HCT116 (cell line): ENCODE measurements around the gene RFX3. TPM values are rescaled to one million over a fixed set of nuclear protein-coding genes. Genes with fewer than 3 reads are reported as not detected.

Experiments used
- ATAC-seq: fragments of 200-7000 bp; cut with Tn5 transposase; 2 replicates; pipeline ENCODE4 v1.9.1; 2020; ENCODE audit warnings: mild to moderate bottlenecking, moderate library complexity
- BruUV-seq: library from RNA; stranded (reverse); fragments of 400-500 nt; replicated peaks from 2 replicates; lab custom pipeline; 2021; lab: Mats Ljungman, UMichigan
- CTCF ChIA-PET: fragments of 300-600 bp; sonication (Branson Sonifier 250); formaldehyde crosslinking; loops from one replicate; lab custom pipeline; 2021; ENCODE audit warnings: antibody characterized with exemption; lab: Charles Lee
- POLR2A ChIA-PET: fragments of 300-600, 350-600 bp; sonication (Branson Sonifier 250); formaldehyde crosslinking; loops from one replicate; lab custom pipeline; 2021; ENCODE audit warnings: antibody characterized with exemption; lab: Charles Lee
- RAD21 ChIA-PET, 2 experiments: fragments of 300-600 bp; sonication (Branson Sonifier 250); formaldehyde crosslinking; loops; one replicate each; lab custom pipeline; 2023; ENCODE audit warnings: low total read pairs in 2 of 2; ENCODE audit not compliant: uncharacterized antibody in 2 of 2, unreplicated experiment in 2 of 2, low non-redundant PET in 1 of 2; lab: Charles Lee
- DNase-seq: peaks from one replicate; pipeline ENCODE4 v3.0.0-alpha.2; 2010; ENCODE audit warnings: low read depth, low spot score
- H2AFZ ChIP-seq: fragments of 200-600 bp; shearing (Covaris generic), sonication (generic); 2 replicates; pipeline ENCODE4 v1.6.1; 2017; ENCODE audit warnings: low read depth, mixed run types, mixed read lengths, antibody characterized with exemption, low read length; ENCODE audit not compliant: poor library complexity, severe bottlenecking
- H3K27ac ChIP-seq: 2 replicates; pipeline ENCODE4 v1.5.1; 2012; ENCODE audit warnings: low read depth, low read length
- H3K27me3 ChIP-seq: fragments of 200-600 bp; sonication (generic); 2 replicates; pipeline ENCODE4 v1.6.1; 2016; ENCODE audit warnings: mixed run types, low read length, mixed read lengths; ENCODE audit not compliant: insufficient read depth
- H3K36me3 ChIP-seq, 2 experiments: fragments of 200-500 bp in 1 of 2; fragments of 200-600 bp in 1 of 2; sonication (Bioruptor generic) in 1 of 2; sonication (generic) in 1 of 2; 2 replicates each; pipeline versions ENCODE4 v1.5.1 to v1.6.1; 2014 to 2016; ENCODE audit warnings: low read length in 2 of 2, inconsistent platforms in 1 of 2, mixed read lengths in 1 of 2, mixed run types in 1 of 2; ENCODE audit not compliant: insufficient read depth in 2 of 2, control insufficient read depth in 1 of 2
- H3K4me1 ChIP-seq, 2 experiments: fragments of 200-600 bp in 1 of 2; sonication (generic) in 1 of 2; 2 replicates each; pipeline versions ENCODE4 v1.5.1 to v1.6.1; 2012 to 2017; ENCODE audit warnings: low read length in 2 of 2, inconsistent platforms in 1 of 2, mild to moderate bottlenecking in 1 of 2, mixed read lengths in 1 of 2, mixed run types in 1 of 2, moderate library complexity in 1 of 2; ENCODE audit not compliant: insufficient read depth in 2 of 2, control insufficient read depth in 1 of 2
- H3K4me2 ChIP-seq: fragments of 200-600 bp; sonication (generic); 2 replicates; pipeline ENCODE4 v1.6.1; 2017; ENCODE audit warnings: mixed run types, low read length, mixed read lengths
- H3K4me3 ChIP-seq, 2 experiments: fragments of 200-600 bp in 1 of 2; sonication (generic) in 1 of 2; replicated peaks in 1 of 2; 2 replicates each; pipeline ENCODE4 v1.5.1; 2011 to 2016; ENCODE audit warnings: low read length in 2 of 2, control low read depth in 1 of 2, low read depth in 1 of 2, mild to moderate bottlenecking in 1 of 2, mixed read lengths in 1 of 2, mixed run types in 1 of 2
- H3K79me2 ChIP-seq: fragments of 200-600 bp; sonication (generic); 2 replicates; pipeline ENCODE4 v1.6.1; 2017; ENCODE audit warnings: mild to moderate bottlenecking, mixed run types, low read length, moderate library complexity, mixed read lengths; ENCODE audit not compliant: insufficient read depth
- H3K9ac ChIP-seq: fragments of 200-600 bp; sonication (generic); 2 replicates; pipeline ENCODE4 v1.6.1; 2016; ENCODE audit warnings: low read length, mixed read lengths
- H3K9me2 ChIP-seq: fragments of 200-600 bp; sonication (generic), shearing (Covaris generic); 2 replicates; pipeline ENCODE4 v1.6.1; 2017; ENCODE audit warnings: mixed run types, mild to moderate bottlenecking, moderate library complexity; ENCODE audit not compliant: insufficient read depth
- H3K9me3 ChIP-seq, 2 experiments: fragments of 200-500 bp in 1 of 2; fragments of 200-600 bp in 1 of 2; sonication (Bioruptor generic) in 1 of 2; sonication (generic) in 1 of 2; 2 replicates each; pipeline ENCODE4 v1.6.1; 2014 to 2017; ENCODE audit warnings: low read length in 2 of 2, mixed read lengths in 2 of 2, inconsistent platforms in 1 of 2, low read depth in 1 of 2, mild to moderate bottlenecking in 1 of 2, mixed run types in 1 of 2, moderate library complexity in 1 of 2; ENCODE audit not compliant: control insufficient read depth in 1 of 2, insufficient read depth in 1 of 2
- H4K20me1 ChIP-seq: fragments of 200-600 bp; sonication (generic), shearing (Covaris generic); 2 replicates; pipeline ENCODE4 v1.6.1; 2017; ENCODE audit warnings: mixed run types, mild to moderate bottlenecking, moderate library complexity; ENCODE audit not compliant: insufficient read depth
- EGR1 ChIP-seq: IDR thresholded peaks from 2 replicates; pipeline ENCODE4 v1.6.1; 2012; ENCODE audit warnings: low read depth
- EZH2phosphoT487 ChIP-seq: fragments of 200-600 bp; IDR thresholded peaks from 2 replicates; pipeline ENCODE4 v1.6.1; 2018; ENCODE audit warnings: antibody characterized with exemption, borderline replicate concordance
- FOSL1 ChIP-seq: IDR thresholded peaks from 2 replicates; pipeline ENCODE4 v1.6.1; 2012; ENCODE audit warnings: low read depth
- JUND ChIP-seq: IDR thresholded peaks from 2 replicates; pipeline ENCODE4 v1.6.1; 2012
- RAD21 ChIP-seq: IDR thresholded peaks from 2 replicates; pipeline ENCODE4 v1.6.1; 2012; ENCODE audit warnings: low read depth, mild to moderate bottlenecking
- SIN3A ChIP-seq: IDR thresholded peaks from 2 replicates; pipeline ENCODE4 v1.6.1; 2012; ENCODE audit warnings: low read depth
- SP1 ChIP-seq: IDR thresholded peaks from 2 replicates; pipeline ENCODE4 v1.6.1; 2012; ENCODE audit warnings: low read depth
- YY1 ChIP-seq: IDR thresholded peaks from 2 replicates; pipeline ENCODE4 v1.6.1; 2011; ENCODE audit warnings: low read length, low read depth, moderate library complexity, mild to moderate bottlenecking; ENCODE audit not compliant: insufficient replicate concordance; ENCODE audit errors: extremely low read depth
- ZFX ChIP-seq: fragments of 450-650 bp; IDR thresholded peaks from 2 replicates; pipeline ENCODE4 v1.6.1; 2017
- ZNF274 ChIP-seq: fragments of 200-500 bp; sonication (Bioruptor generic); IDR thresholded peaks from 2 replicates; pipeline ENCODE4 v1.6.1; 2014; ENCODE audit warnings: mild to moderate bottlenecking, low read depth, low read length, inconsistent platforms
- intact Hi-C: fragments of 100-400 bp; cut with micrococcal nuclease; formaldehyde crosslinking; loops from 2 replicates; pipeline ENCODE4 v1.10.0; 2022
- total RNA-seq: library from RNA; stranded (reverse); gene quantifications from one replicate; pipeline ENCODE4 v1.2.1, GENCODE V29; 2021; ENCODE audit not compliant: unreplicated experiment
- TF ChIP-seq, protein P1 (sequence below): IDR thresholded peaks from 2 replicates; pipeline ENCODE4 v1.6.1; 2012
- TF ChIP-seq, protein P2 (sequence below): IDR thresholded peaks from 2 replicates; pipeline ENCODE4 v1.6.1; 2012; ENCODE audit warnings: low read depth
- TF ChIP-seq, protein P3 (sequence below), 3 experiments: fragments of 200-600 bp in 1 of 3; sonication (generic) in 1 of 3; IDR thresholded peaks in 2 of 3; conservative IDR thresholded peaks in 1 of 3; 2 replicates each; pipeline ENCODE4 v1.5.1; 2012 to 2017; ENCODE audit warnings: low read depth in 2 of 3, low read length in 2 of 3, antibody characterized with exemption in 1 of 3, borderline replicate concordance in 1 of 3, control low read depth in 1 of 3, mild to moderate bottlenecking in 1 of 3, mixed read lengths in 1 of 3, mixed run types in 1 of 3, moderate library complexity in 1 of 3; ENCODE audit not compliant: insufficient read depth in 1 of 3

The RFX3 gene
- total RNA-seq, 1 experiment from 2014 or later, result 11.8 TPM

DNA sequence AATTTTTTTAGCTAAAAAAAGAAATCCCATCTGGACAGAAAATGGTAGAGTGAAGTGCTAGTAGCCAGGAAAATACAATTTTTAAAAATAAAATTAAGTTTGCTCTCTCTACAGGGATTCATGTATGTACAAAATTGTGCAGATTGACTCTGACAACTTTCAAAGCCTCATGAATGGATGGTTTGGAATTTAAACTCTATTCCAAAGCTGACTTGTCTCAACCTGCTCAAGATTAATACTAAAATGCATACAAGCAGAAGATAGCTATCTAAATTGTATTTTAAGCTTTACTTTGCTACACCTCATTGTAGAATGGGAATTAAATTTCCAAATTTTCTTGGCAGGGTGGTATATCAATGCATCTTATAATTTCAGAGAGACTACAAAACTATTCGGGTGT, 257.6 kb downstream of the RFX3 start:
- Histone ChIP-seq H3K4me1 (no peaks in the 10 kb centered on the region), H3K27me3 (no peaks in the 10 kb centered on the region), H3K27ac (no peak overlapping the region), H2AFZ (no peak overlapping the region), H3K36me3 (no peaks in the 10 kb centered on the region), H3K9ac (no peak overlapping the region), H3K79me2 (no peaks in the 10 kb centered on the region), H3K4me3 (no peak overlapping the region), H4K20me1 (no peaks in the 10 kb centered on the region), H3K9me2 (no peaks in the 10 kb centered on the region), H3K4me2 (no peak overlapping the region), H3K9me3 (no peaks in the 10 kb centered on the region)
- no TSS peak for BruUV-seq
- no peak for TF ChIP-seq RAD21
- no peak for TF ChIP-seq YY1
- TF ChIP-seq, protein P1, sequence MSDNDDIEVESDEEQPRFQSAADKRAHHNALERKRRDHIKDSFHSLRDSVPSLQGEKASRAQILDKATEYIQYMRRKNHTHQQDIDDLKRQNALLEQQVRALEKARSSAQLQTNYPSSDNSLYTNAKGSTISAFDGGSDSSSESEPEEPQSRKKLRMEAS, result no peak
- no peak for TF ChIP-seq FOSL1
- no peak for TF ChIP-seq EGR1
- TF ChIP-seq EZH2phosphoT487, result no peak
- TF ChIP-seq, protein P2, sequence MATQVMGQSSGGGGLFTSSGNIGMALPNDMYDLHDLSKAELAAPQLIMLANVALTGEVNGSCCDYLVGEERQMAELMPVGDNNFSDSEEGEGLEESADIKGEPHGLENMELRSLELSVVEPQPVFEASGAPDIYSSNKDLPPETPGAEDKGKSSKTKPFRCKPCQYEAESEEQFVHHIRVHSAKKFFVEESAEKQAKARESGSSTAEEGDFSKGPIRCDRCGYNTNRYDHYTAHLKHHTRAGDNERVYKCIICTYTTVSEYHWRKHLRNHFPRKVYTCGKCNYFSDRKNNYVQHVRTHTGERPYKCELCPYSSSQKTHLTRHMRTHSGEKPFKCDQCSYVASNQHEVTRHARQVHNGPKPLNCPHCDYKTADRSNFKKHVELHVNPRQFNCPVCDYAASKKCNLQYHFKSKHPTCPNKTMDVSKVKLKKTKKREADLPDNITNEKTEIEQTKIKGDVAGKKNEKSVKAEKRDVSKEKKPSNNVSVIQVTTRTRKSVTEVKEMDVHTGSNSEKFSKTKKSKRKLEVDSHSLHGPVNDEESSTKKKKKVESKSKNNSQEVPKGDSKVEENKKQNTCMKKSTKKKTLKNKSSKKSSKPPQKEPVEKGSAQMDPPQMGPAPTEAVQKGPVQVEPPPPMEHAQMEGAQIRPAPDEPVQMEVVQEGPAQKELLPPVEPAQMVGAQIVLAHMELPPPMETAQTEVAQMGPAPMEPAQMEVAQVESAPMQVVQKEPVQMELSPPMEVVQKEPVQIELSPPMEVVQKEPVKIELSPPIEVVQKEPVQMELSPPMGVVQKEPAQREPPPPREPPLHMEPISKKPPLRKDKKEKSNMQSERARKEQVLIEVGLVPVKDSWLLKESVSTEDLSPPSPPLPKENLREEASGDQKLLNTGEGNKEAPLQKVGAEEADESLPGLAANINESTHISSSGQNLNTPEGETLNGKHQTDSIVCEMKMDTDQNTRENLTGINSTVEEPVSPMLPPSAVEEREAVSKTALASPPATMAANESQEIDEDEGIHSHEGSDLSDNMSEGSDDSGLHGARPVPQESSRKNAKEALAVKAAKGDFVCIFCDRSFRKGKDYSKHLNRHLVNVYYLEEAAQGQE, result no peak
- TF ChIP-seq SP1, result no peak
- TF ChIP-seq SIN3A, result no peak
- TF ChIP-seq ZFX, result no peak
- TF ChIP-seq JUND, result no peak
- no peak for TF ChIP-seq ZNF274
- TF ChIP-seq, protein P3, sequence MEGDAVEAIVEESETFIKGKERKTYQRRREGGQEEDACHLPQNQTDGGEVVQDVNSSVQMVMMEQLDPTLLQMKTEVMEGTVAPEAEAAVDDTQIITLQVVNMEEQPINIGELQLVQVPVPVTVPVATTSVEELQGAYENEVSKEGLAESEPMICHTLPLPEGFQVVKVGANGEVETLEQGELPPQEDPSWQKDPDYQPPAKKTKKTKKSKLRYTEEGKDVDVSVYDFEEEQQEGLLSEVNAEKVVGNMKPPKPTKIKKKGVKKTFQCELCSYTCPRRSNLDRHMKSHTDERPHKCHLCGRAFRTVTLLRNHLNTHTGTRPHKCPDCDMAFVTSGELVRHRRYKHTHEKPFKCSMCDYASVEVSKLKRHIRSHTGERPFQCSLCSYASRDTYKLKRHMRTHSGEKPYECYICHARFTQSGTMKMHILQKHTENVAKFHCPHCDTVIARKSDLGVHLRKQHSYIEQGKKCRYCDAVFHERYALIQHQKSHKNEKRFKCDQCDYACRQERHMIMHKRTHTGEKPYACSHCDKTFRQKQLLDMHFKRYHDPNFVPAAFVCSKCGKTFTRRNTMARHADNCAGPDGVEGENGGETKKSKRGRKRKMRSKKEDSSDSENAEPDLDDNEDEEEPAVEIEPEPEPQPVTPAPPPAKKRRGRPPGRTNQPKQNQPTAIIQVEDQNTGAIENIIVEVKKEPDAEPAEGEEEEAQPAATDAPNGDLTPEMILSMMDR (IDR thresholded peaks at IDR 0.05 in 2 of 3, conservative IDR thresholded peaks at IDR 0.05 in 1 of 3; ENCODE audit: borderline replicate concordance in 1 of 3, insufficient read depth in 1 of 3, low read depth in 2 of 3, low read length in 2 of 3), result no peak
- no peak for DNase-seq
- no peak for ATAC-seq
- intact Hi-C loops, result no loop called here
- ChIA-PET POLR2A (no interaction called here), CTCF (no interaction called here), RAD21 (no interaction called here)
